Measurements from ENCODE around the gene CALHM4. TPM values are rescaled to one million over a fixed set of nuclear protein-coding genes. Genes with fewer than 3 reads are reported as not detected.

CALHM4 gene
- total and polyA plus RNA-seq, 2 of the 8 experiments (the other 6 are each of a cell fraction or from before 2014, with no cell fraction given), result not detected

- H3K4me3 ChIP-seq (ENCODE audit: extremely low read depth in 1 of 4, insufficient read depth in 2 of 4, low read depth in 3 of 4, low read length in 4 of 4), result no peak overlapping the region
- H3K23ac ChIP-seq (ENCODE audit: insufficient read length), result no peak overlapping the region
- TF ChIP-seq, protein P1, sequence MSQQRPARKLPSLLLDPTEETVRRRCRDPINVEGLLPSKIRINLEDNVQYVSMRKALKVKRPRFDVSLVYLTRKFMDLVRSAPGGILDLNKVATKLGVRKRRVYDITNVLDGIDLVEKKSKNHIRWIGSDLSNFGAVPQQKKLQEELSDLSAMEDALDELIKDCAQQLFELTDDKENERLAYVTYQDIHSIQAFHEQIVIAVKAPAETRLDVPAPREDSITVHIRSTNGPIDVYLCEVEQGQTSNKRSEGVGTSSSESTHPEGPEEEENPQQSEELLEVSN (IDR thresholded peaks at IDR 0.05), result no peak
- no peak for TF ChIP-seq KDM5A (IDR thresholded peaks at IDR 0.05; ENCODE audit: low read length)
- no peak for TF ChIP-seq POLR2AphosphoS5 (IDR thresholded peaks at IDR 0.05; ENCODE audit: low read depth, low read length)
- TF ChIP-seq BCL11A (IDR thresholded peaks at IDR 0.05; ENCODE audit: low read depth in 2 of 2, low read length in 2 of 2), result no peak
- no peak for TF ChIP-seq CTBP2 (IDR thresholded peaks at IDR 0.05; ENCODE audit: borderline replicate concordance, insufficient read depth, insufficient read length, low read length)
- TF ChIP-seq SIN3A (conservative IDR thresholded peaks at IDR 0.05 in 1 of 2, IDR thresholded peaks at IDR 0.05 in 1 of 2; ENCODE audit: low read depth in 1 of 2, low read length in 2 of 2), result no peak
- TF ChIP-seq PHF8 (conservative IDR thresholded peaks at IDR 0.05; ENCODE audit: low read depth, low read length), result no peak
- no peak for TF ChIP-seq CEBPB (IDR thresholded peaks at IDR 0.05; ENCODE audit: low read depth, low read length)
- TF ChIP-seq TCF12 (IDR thresholded peaks at IDR 0.05; ENCODE audit: low read depth, low read length), result no peak
- no peak for TF ChIP-seq HDAC2 (IDR thresholded peaks at IDR 0.05; ENCODE audit: borderline replicate concordance in 1 of 2, low read depth in 2 of 2, low read length in 2 of 2)
- no peak for TF ChIP-seq RBBP5 (IDR thresholded peaks at IDR 0.05; ENCODE audit: borderline replicate concordance, low read depth, low read length)
- no peak for TF ChIP-seq CBX5 (IDR thresholded peaks at IDR 0.05; ENCODE audit: low read depth, low read length)
- TF ChIP-seq SAP30 (IDR thresholded peaks at IDR 0.05; ENCODE audit: insufficient read depth, insufficient replicate concordance, low read length), result no peak
- no peak overlapping the region for H3K14ac ChIP-seq (ENCODE audit: insufficient read length)
- no peak overlapping the region for H2BK5ac ChIP-seq (ENCODE audit: low read depth, low read length)
- no peaks in the 10 kb centered on the region for H3K23me2 ChIP-seq (ENCODE audit: low read depth, low read length)
- H3K27me3 ChIP-seq (replicated peaks in 1 of 4; ENCODE audit: control insufficient read depth in 3 of 4, extremely low read depth in 1 of 4, insufficient read depth in 3 of 4, low read length in 3 of 4), result peaks cover 0 to 1% (median 0%) of the 10 kb centered on the region in 4 experiments; a peak in 1 of 7 replicates
- H2BK20ac ChIP-seq (ENCODE audit: low read length), result no peak overlapping the region
- DNase-seq (ENCODE audit: low read depth in 1 of 2, low spot score in 2 of 2) (no peak), FAIRE-seq (no peak)
- no peaks in the 10 kb centered on the region for H3K79me1 ChIP-seq (ENCODE audit: low read depth, low read length)
- ChIA-PET CTCF (ENCODE audit: partially characterized antibody) (interaction anchor here (0.9 to 6.0 kb wide), 19 partner anchors 8 to 244 kb away, joined by 3 to 60 read pairs (median 6); no protein-coding TSS in a partner anchor), POLR2A (ENCODE audit: partially characterized antibody) (interaction anchor here (1.2 kb wide), 1 partner anchor 226 kb away, joined by 3 read pairs; no protein-coding TSS in a partner anchor)
- no peak overlapping the region for H3K9ac ChIP-seq (replicated peaks in 1 of 4; ENCODE audit: extremely low read depth in 1 of 4, low read depth in 3 of 4, low read length in 3 of 4)
- H4K5ac ChIP-seq (ENCODE audit: insufficient read length, low read depth, low read length), result no peak overlapping the region
- no peak overlapping the region for H4K91ac ChIP-seq (replicated peaks; ENCODE audit: insufficient read length, low read length)
- H3K27ac ChIP-seq (ENCODE audit: low read depth, low read length), result no peak overlapping the region
- H4K20me1 ChIP-seq (replicated peaks in 1 of 2; ENCODE audit: control insufficient read depth in 1 of 2, insufficient read depth in 2 of 2, low read length in 2 of 2), result no peaks in the 10 kb centered on the region
- H3K18ac ChIP-seq (ENCODE audit: extremely low read depth, low read length), result no peak overlapping the region
- H2BK120ac ChIP-seq (replicated peaks; ENCODE audit: low read depth, low read length), result no peak overlapping the region
- H4K8ac ChIP-seq (ENCODE audit: extremely low read depth, insufficient read depth, low read length), result no peak overlapping the region
- no peaks in the 10 kb centered on the region for H3K36me3 ChIP-seq (ENCODE audit: control insufficient read depth in 2 of 4, insufficient read depth in 4 of 4, low read length in 3 of 4)
- no peak overlapping the region for H2AK5ac ChIP-seq (ENCODE audit: low read depth, low read length)
- H3K4me1 ChIP-seq (replicated peaks in 1 of 4; ENCODE audit: control insufficient read depth in 3 of 4, insufficient read depth in 4 of 4, low read length in 3 of 4), result peaks cover 0 to 11% (median 4%) of the 10 kb centered on the region in 4 experiments; a peak in 4 of 7 replicates
- no peak overlapping the region for H3K56ac ChIP-seq (replicated peaks; ENCODE audit: insufficient read length, low read depth, low read length)
- no peak overlapping the region for H3K4ac ChIP-seq (replicated peaks; ENCODE audit: insufficient read length, low read depth, low read length)
- H3K9me3 ChIP-seq (ENCODE audit: insufficient read depth in 2 of 2, low read depth in 1 of 2, low read length in 1 of 2), result no peaks in the 10 kb centered on the region
- H2AFZ ChIP-seq (ENCODE audit: low read length), result no peak overlapping the region
- no peak overlapping the region for H3K4me2 ChIP-seq (ENCODE audit: insufficient read depth in 1 of 2, low read depth in 2 of 2, low read length in 2 of 2)
- H2BK12ac ChIP-seq (ENCODE audit: low read depth, low read length), result no peak overlapping the region
- H2BK15ac ChIP-seq (ENCODE audit: low read length), result no peak overlapping the region
- no peaks in the 10 kb centered on the region for H3K79me2 ChIP-seq (ENCODE audit: control insufficient read depth in 1 of 2, insufficient read depth in 2 of 2, low read length in 2 of 2)
These were observed 40.8 kb upstream of the CALHM4 start for GRCh38 chr6:116512734-116513133.
